K562 (cell line): ENCODE results near the gene CA6. TPM values are rescaled to one million over a fixed set of nuclear protein-coding genes. Genes with fewer than 3 reads are reported as not detected.

Experiments
- ATAC-seq: fragments of 200-7000 bp; cut with Tn5 transposase; 3 replicates; pipeline ENCODE4 v1.9.1; 2020; ENCODE audit warnings: moderate library complexity
- BruUV-seq: library from RNA; stranded (reverse); fragments of 400-500 nt; replicated peaks from 2 replicates; lab custom pipeline; 2021; lab: Mats Ljungman, UMichigan
- CTCF ChIA-PET: fragments of 300-600 bp; formaldehyde crosslinking; extraction: SDS; loops from one replicate; lab custom pipeline; 2021; ENCODE audit warnings: low intra/inter-chr PET ratio; lab: Yijun Ruan, JAX
- POLR2A ChIA-PET: fragments of 300-600, 350-650 bp; sonication (Branson Sonifier 250); formaldehyde crosslinking; extraction: SDS; loops from one replicate; lab custom pipeline; 2021; ENCODE audit warnings: antibody characterized with exemption, inconsistent platforms; lab: Yijun Ruan, JAX
- DNase-seq, 4 experiments: peaks; one replicate each; pipeline versions ENCODE4 v3.0.0 to v3.0.0-alpha.2; 2011 to 2018; ENCODE audit warnings: low spot score in 3 of 4, mixed read lengths in 3 of 4; ENCODE audit errors: extremely low read depth in 1 of 4
- FAIRE-seq: peaks from 2 replicates; lab custom pipeline; 2011; peaks lifted over from hg19 to GRCh38; lab: Jason Lieb, UNC
- H2AFZ ChIP-seq: 2 replicates; pipeline ENCODE4 v1.6.0; 2011; ENCODE audit warnings: low read depth, low read length, control low read depth, inconsistent platforms
- H3K27ac ChIP-seq: fragments of 200-600 bp; 3 replicates; pipeline ENCODE4 v1.8.0; 2011; ENCODE audit warnings: low read depth, mild to moderate bottlenecking, control low read depth, inconsistent platforms, low read length, moderate library complexity, mixed read lengths; ENCODE audit errors: extremely low read depth
- H3K27me3 ChIP-seq, 2 experiments: fragments of 300-600 bp in 1 of 2; 2 replicates in 1 of 2; 3 replicates in 1 of 2; pipeline versions ENCODE4 v1.6.0 to v1.8.0; 2011; ENCODE audit warnings: inconsistent platforms in 2 of 2, low read length in 2 of 2, mild to moderate bottlenecking in 1 of 2, mixed read lengths in 1 of 2, moderate library complexity in 1 of 2; ENCODE audit not compliant: control insufficient read depth in 2 of 2, insufficient read depth in 2 of 2
- H3K36me3 ChIP-seq: fragments of 300-600 bp; 3 replicates; pipeline ENCODE4 v1.8.0; 2011; ENCODE audit warnings: mild to moderate bottlenecking, low read length, inconsistent platforms; ENCODE audit not compliant: control insufficient read depth, insufficient read depth
- H3K4me1 ChIP-seq, 2 experiments: fragments of 200-600 bp in 1 of 2; replicated peaks in 1 of 2; 2 replicates in 1 of 2; 3 replicates in 1 of 2; pipeline versions ENCODE4 v1.5.1 to v1.8.0; 2011; ENCODE audit warnings: inconsistent platforms in 2 of 2, low read length in 2 of 2, mild to moderate bottlenecking in 1 of 2, mixed read lengths in 1 of 2, moderate library complexity in 1 of 2; ENCODE audit not compliant: control insufficient read depth in 2 of 2, insufficient read depth in 2 of 2
- H3K4me2 ChIP-seq: 2 replicates; pipeline ENCODE4 v1.6.1; 2011; ENCODE audit warnings: low read length, control low read depth, inconsistent platforms, mixed read lengths; ENCODE audit not compliant: insufficient read depth
- H3K4me3 ChIP-seq: fragments of 200-600 bp; sonication (generic), shearing (Covaris generic); 2 replicates; pipeline ENCODE4 v1.5.1; 2016; ENCODE audit warnings: control low read depth, inconsistent platforms
- H3K79me2 ChIP-seq: fragments of 200-600 bp; 3 replicates; pipeline ENCODE4 v1.8.0; 2011; ENCODE audit warnings: low read length, inconsistent platforms; ENCODE audit not compliant: control insufficient read depth, insufficient read depth
- H3K9ac ChIP-seq, 2 experiments: 2 replicates each; pipeline versions ENCODE4 v1.6.0 to v1.6.1; 2011; ENCODE audit warnings: low read depth in 2 of 2, low read length in 2 of 2, control low read depth in 1 of 2, inconsistent platforms in 1 of 2, mild to moderate bottlenecking in 1 of 2, mixed read lengths in 1 of 2; ENCODE audit not compliant: insufficient read depth in 1 of 2
- H3K9me1 ChIP-seq: one replicate; pipeline ENCODE4 v1.6.0; 2011; ENCODE audit warnings: inconsistent platforms, mild to moderate bottlenecking, low read length, moderate library complexity; ENCODE audit not compliant: control insufficient read depth, insufficient read depth
- H3K9me3 ChIP-seq: replicated peaks from 2 replicates; pipeline ENCODE4 v1.5.1; 2011; ENCODE audit warnings: low read depth, low read length, inconsistent platforms; ENCODE audit not compliant: control insufficient read depth, insufficient read depth
- H4K20me1 ChIP-seq: replicated peaks from 2 replicates; pipeline ENCODE4 v1.6.1; 2011; ENCODE audit warnings: low read length, inconsistent platforms, mixed read lengths; ENCODE audit not compliant: control insufficient read depth, insufficient read depth
- C11orf30 ChIP-seq: fragments of 450-650 bp; IDR thresholded peaks from 2 replicates; pipeline ENCODE4 v1.6.1; 2016; ENCODE audit warnings: low read depth, mild to moderate bottlenecking
- E2F3 ChIP-seq: fragments of 250-450 bp; sonication (Bioruptor Pico); IDR thresholded peaks from 2 replicates; pipeline ENCODE4 v1.4.0; 2020; ENCODE audit warnings: mild to moderate bottlenecking
- ERF ChIP-seq: fragments of 450-650 bp; formaldehyde crosslinking; IDR thresholded peaks from 2 replicates; pipeline ENCODE4 v1.4.0; 2020; ENCODE audit warnings: mild to moderate bottlenecking, mixed read lengths
- GTF2F1 ChIP-seq: IDR thresholded peaks from 2 replicates; pipeline ENCODE4 v1.6.1; 2011; ENCODE audit warnings: low read depth, low read length, improper control_type of control experiment
- HMG20A ChIP-seq: fragments of 450-650 bp; formaldehyde crosslinking; conservative IDR thresholded peaks from 2 replicates; pipeline ENCODE4 v1.4.0; 2020; ENCODE audit warnings: mild to moderate bottlenecking, mixed read lengths
- KLF1 ChIP-seq: fragments of 450-650 bp; IDR thresholded peaks from 2 replicates; pipeline ENCODE4 v1.6.1; 2016; ENCODE audit warnings: missing genetic modification characterization, missing compliant biosample characterization
- TCF7L2 ChIP-seq: fragments of 150-350 bp; IDR thresholded peaks from 2 replicates; pipeline ENCODE4 v1.6.1; 2016; ENCODE audit warnings: low read depth, mild to moderate bottlenecking, low read length, moderate library complexity
- ZNF212 ChIP-seq: fragments of 450-650 bp; formaldehyde crosslinking; IDR thresholded peaks from 2 replicates; pipeline ENCODE4 v1.4.0; 2020; ENCODE audit warnings: mild to moderate bottlenecking
- ZNF217 ChIP-seq: sonication (generic); formaldehyde crosslinking; IDR thresholded peaks from 2 replicates; pipeline ENCODE4 v1.8.0; 2022; ENCODE audit warnings: mild to moderate bottlenecking, missing genetic modification reagents
- ZNF253 ChIP-seq: fragments of 250-450 bp; sonication (Bioruptor Pico); conservative IDR thresholded peaks from 2 replicates; pipeline ENCODE4 v1.6.1; 2021; ENCODE audit warnings: mild to moderate bottlenecking
- ZNF263 ChIP-seq: sonication (generic); formaldehyde crosslinking; IDR thresholded peaks from 2 replicates; pipeline ENCODE4 v1.8.0; 2022; ENCODE audit warnings: mild to moderate bottlenecking, missing genetic modification reagents, borderline replicate concordance
- WGBS: fragments of 100-300 bp; shearing (Covaris generic); methylation state at CpG from one replicate; pipeline ENCODE4 v1.1.6; 2016; ENCODE audit warnings: low coverage, mixed read lengths; ENCODE audit not compliant: insufficient coverage; ENCODE audit errors: missing lambda C conversion rate; 5-methylcytosine and 5-hydroxymethylcytosine counted together
- in situ Hi-C: fragments of 300-500 bp; cut with MboI; formaldehyde crosslinking; loops from 4 replicates; pipeline ENCODE4 v1.15.0; 2018; ENCODE audit warnings: inconsistent platforms, mixed read lengths
- intact Hi-C: fragments of 100-400 bp; cut with micrococcal nuclease; formaldehyde crosslinking; loops from 2 replicates; pipeline ENCODE4 v1.14.2; 2022
- polyA plus RNA-seq, 8 experiments: library from polyadenylated mRNA; depleted of rRNA in 4 of 8; stranded (reverse) in 5 of 8; unstranded in 3 of 8; fragments of >200 nt; fragmentation: Nextera tagmentation in 2 of 8; fragmentation: Illumina TruSeq in 1 of 8; extraction: Ambion mirVana in 2 of 8; extraction: Trizol in 1 of 8; gene quantifications; 2 replicates each; pipeline versions ENCODE4 v1.2.1 to v1.2.3, GENCODE V29; 2011 to 2014; ENCODE audit warnings: inconsistent platforms in 1 of 8, missing spikeins in 1 of 8
- total RNA-seq, 7 experiments: library from RNA; depleted of rRNA in 6 of 7; stranded (reverse); fragments of >200 nt in 6 of 7; fragmentation: Illumina TruSeq in 2 of 7; extraction: Trizol in 2 of 7; gene quantifications; 2 replicates each; pipeline versions ENCODE4 v1.2.1 to v1.2.3, GENCODE V29; 2011 to 2021; ENCODE audit warnings: low replicate concordance in 1 of 7

CA6 gene
- total and polyA plus RNA-seq, 9 of the 15 experiments (the other 6 are each of a cell fraction or from before 2014, with no cell fraction given): not detected

DNA sequence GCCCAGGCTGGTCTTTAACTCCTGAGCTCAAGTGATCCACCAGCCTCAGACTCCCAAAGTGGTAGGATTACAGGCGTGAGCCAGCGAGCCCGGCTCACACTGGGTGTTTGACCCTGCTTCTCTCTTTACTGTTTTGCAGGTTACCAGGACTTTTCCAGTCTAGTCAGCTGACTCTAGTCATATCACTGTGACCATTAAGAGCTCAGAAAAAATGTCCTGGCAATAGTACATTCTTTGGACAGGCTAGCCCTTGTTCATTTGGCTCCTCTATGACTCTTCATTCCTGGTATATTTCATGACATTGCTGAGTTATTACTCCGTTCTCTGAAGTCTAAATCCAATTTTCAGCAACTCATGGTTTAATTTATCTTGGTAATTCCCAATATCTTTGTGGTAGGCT is 8.0 kb upstream of the CA6 start:
- H3K4me1 ChIP-seq: peaks cover 0 to 6% of the 10 kb centered on the region in 2 experiments; a peak in 1 of 5 replicates
- DNase-seq (no peak), FAIRE-seq (peak; percentile 23), ATAC-seq (no peak)
- CTCF ChIA-PET: no interaction called here
- no peak overlapping the region for H3K4me3 ChIP-seq
- no peak overlapping the region for H3K27ac ChIP-seq
- H3K79me2 ChIP-seq: no peaks in the 10 kb centered on the region
- in situ Hi-C loops: no loop called here
- H3K9me1 ChIP-seq: no peaks in the 10 kb centered on the region
- TF ChIP-seq ZNF217 (CRISPR knock-in tag) (no peak), E2F3 (CRISPR knock-in tag) (no peak), HMG20A (CRISPR knock-in tag) (no peak), ZNF253 (CRISPR knock-in tag) (no peak), GTF2F1 (no peak), KLF1 (tag) (no peak), C11orf30 (no peak), ZNF263 (CRISPR knock-in tag) (no peak), ERF (CRISPR knock-in tag) (no peak), ZNF212 (no peak), TCF7L2 (no peak)
- H4K20me1 ChIP-seq: no peaks in the 10 kb centered on the region; the same call in 1 of the 2 replicates
- WGBS: 0% methylated on average over 4 of the region's 4 CpGs
- no TSS peak for BruUV-seq
- intact Hi-C loops: no loop called here
- H2AFZ ChIP-seq: no peak overlapping the region
- no peaks in the 10 kb centered on the region for H3K36me3 ChIP-seq
- H3K9ac ChIP-seq: no peak overlapping the region
- POLR2A ChIA-PET: interaction anchor here (0.6 to 0.8 kb wide), 2 partner anchors 35 to 46 kb away, joined by 3 read pairs; no protein-coding TSS in a partner anchor
- H3K9me3 ChIP-seq: peaks cover 5% of the 10 kb centered on the region
- no peak overlapping the region for H3K4me2 ChIP-seq
- peaks cover 26 to 38% of the 10 kb centered on the region in 2 experiments for H3K27me3 ChIP-seq
